Natural killer cell (primary cell): ENCODE data around the gene ASPDH. TPM values are rescaled to one million over a fixed set of nuclear protein-coding genes. Genes with fewer than 3 reads are reported as not detected.

Experiments used
- ATAC-seq, 3 donors: fragments of 150-1000 bp in 2 of 3; fragments of 200-7000 bp in 1 of 3; cut with Tn5 transposase; 1 replicate in 1 of 3; 2 replicates in 2 of 3; pipeline ENCODE4 v1.10.0; 2021; ENCODE audit warnings: mild to moderate bottlenecking in 2 of 3, moderate library complexity in 2 of 3
- DNase-seq, 2 donors: peaks; one replicate each; pipeline versions ENCODE4 v3.0.0 to v3.0.0-alpha.2; 2013 to 2021; ENCODE audit warnings: mixed read lengths in 1 of 2
- H3K27ac ChIP-seq: one replicate; pipeline ENCODE4 v1.5.1; 2013; ENCODE audit warnings: mild to moderate bottlenecking, low read length
- H3K27me3 ChIP-seq: one replicate; pipeline ENCODE4 v1.6.1; 2013; ENCODE audit warnings: low read length; ENCODE audit not compliant: control insufficient read depth, insufficient read depth
- H3K36me3 ChIP-seq: one replicate; pipeline ENCODE4 v1.6.1; 2013; ENCODE audit warnings: low read length; ENCODE audit not compliant: control insufficient read depth, insufficient read depth
- H3K4me1 ChIP-seq: one replicate; pipeline ENCODE4 v1.6.1; 2013; ENCODE audit warnings: low read length; ENCODE audit not compliant: control insufficient read depth, insufficient read depth
- H3K4me3 ChIP-seq: one replicate; pipeline ENCODE4 v1.5.1; 2013; ENCODE audit warnings: low read length
- H3K9me3 ChIP-seq: one replicate; pipeline ENCODE4 v1.6.1; 2013; ENCODE audit warnings: low read length; ENCODE audit not compliant: control insufficient read depth, insufficient read depth
- H3K27ac Mint-ChIP-seq, 2 donors: one replicate each; pipeline ENCODE4 v1.8.0; 2022; ENCODE audit warnings: mild to moderate bottlenecking in 2 of 2, mixed read lengths in 2 of 2, moderate library complexity in 1 of 2
- H3K27me3 Mint-ChIP-seq, 2 donors: one replicate each; pipeline ENCODE4 v1.8.0; 2022; ENCODE audit warnings: low read depth in 2 of 2, mixed read lengths in 2 of 2
- H3K36me3 Mint-ChIP-seq: one replicate; pipeline ENCODE4 v1.8.0; 2022; ENCODE audit warnings: mixed read lengths
- H3K4me1 Mint-ChIP-seq, 2 donors: one replicate each; pipeline ENCODE4 v1.8.0; 2022; ENCODE audit warnings: mixed read lengths in 2 of 2
- H3K4me3 Mint-ChIP-seq: one replicate; pipeline ENCODE4 v1.8.0; 2022; ENCODE audit warnings: mild to moderate bottlenecking, moderate library complexity, mixed read lengths
- H3K9me3 Mint-ChIP-seq, 2 donors: one replicate each; pipeline ENCODE4 v1.8.0; 2022; ENCODE audit warnings: mixed read lengths in 2 of 2
- WGBS: methylation state at CpG from one replicate; pipeline ENCODE4 v1.1.7; 2013; ENCODE audit warnings: missing lambda C conversion rate; ENCODE audit not compliant: insufficient coverage; 5-methylcytosine and 5-hydroxymethylcytosine counted together
- intact Hi-C: fragments of 100-400 bp; cut with micrococcal nuclease; formaldehyde crosslinking; loops from one replicate; pipeline ENCODE4 v1.14.2; 2022
- total RNA-seq, 4 donors: library from RNA; stranded (reverse); fragments of 120-200 nt in 1 of 4; gene quantifications; one replicate each; pipeline versions ENCODE4 v1.2.3 to v1.2.4, GENCODE V29; 2013 to 2022
- TF ChIP-seq, protein P1 (sequence below): fragments of 200-600 bp; IDR thresholded peaks from one replicate; pipeline ENCODE4 v1.8.0; 2022; ENCODE audit warnings: antibody characterized with exemption

ASPDH gene
- total RNA-seq, 3 donors from 2014 or later (not counting 1 experiment from before 2014, with no cell fraction given): not detected

DNA sequence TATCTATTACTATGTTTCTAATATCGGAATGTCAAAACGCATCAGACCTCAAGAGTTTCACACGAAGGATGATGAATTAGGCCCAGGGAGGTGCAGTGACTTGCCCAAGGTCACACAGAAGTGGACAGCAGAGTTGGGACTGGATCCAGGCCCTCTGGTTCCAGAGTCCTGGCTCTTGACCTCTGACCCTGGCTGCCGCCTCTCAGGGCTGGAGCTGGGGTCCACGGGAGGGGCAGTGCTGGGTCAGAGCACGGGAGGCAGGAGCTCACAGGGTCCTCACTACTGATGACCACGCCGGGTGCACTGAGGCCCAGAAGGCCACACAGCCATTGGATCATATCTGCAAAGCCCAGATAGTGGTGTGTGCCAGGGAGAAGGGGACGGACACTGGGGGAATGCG, 9.2 kb upstream of the ASPDH start:
- 85% methylated on average over 10 of the region's 10 CpGs for WGBS
- H3K4me1 ChIP-seq: no peaks in the 10 kb centered on the region
- intact Hi-C loops: no loop called here
- TF ChIP-seq, protein P1, sequence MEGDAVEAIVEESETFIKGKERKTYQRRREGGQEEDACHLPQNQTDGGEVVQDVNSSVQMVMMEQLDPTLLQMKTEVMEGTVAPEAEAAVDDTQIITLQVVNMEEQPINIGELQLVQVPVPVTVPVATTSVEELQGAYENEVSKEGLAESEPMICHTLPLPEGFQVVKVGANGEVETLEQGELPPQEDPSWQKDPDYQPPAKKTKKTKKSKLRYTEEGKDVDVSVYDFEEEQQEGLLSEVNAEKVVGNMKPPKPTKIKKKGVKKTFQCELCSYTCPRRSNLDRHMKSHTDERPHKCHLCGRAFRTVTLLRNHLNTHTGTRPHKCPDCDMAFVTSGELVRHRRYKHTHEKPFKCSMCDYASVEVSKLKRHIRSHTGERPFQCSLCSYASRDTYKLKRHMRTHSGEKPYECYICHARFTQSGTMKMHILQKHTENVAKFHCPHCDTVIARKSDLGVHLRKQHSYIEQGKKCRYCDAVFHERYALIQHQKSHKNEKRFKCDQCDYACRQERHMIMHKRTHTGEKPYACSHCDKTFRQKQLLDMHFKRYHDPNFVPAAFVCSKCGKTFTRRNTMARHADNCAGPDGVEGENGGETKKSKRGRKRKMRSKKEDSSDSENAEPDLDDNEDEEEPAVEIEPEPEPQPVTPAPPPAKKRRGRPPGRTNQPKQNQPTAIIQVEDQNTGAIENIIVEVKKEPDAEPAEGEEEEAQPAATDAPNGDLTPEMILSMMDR: no peak
- H3K36me3 Mint-ChIP-seq: no peaks in the 10 kb centered on the region
- H3K4me3 Mint-ChIP-seq: no peak overlapping the region
- no peaks in the 10 kb centered on the region for H3K9me3 ChIP-seq
- DNase-seq (no peak), ATAC-seq (no peak)
- no peaks in the 10 kb centered on the region for H3K27me3 ChIP-seq
- no peak overlapping the region for H3K4me3 ChIP-seq
- H3K9me3 Mint-ChIP-seq: no peaks in the 10 kb centered on the region
- H3K27ac Mint-ChIP-seq: no peak overlapping the region
- no peak overlapping the region for H3K27ac ChIP-seq
- H3K4me1 Mint-ChIP-seq: no peaks in the 10 kb centered on the region
- H3K27me3 Mint-ChIP-seq: peaks cover 0 to 8% of the 10 kb centered on the region in 2 donors
- H3K36me3 ChIP-seq: no peaks in the 10 kb centered on the region

DNA sequence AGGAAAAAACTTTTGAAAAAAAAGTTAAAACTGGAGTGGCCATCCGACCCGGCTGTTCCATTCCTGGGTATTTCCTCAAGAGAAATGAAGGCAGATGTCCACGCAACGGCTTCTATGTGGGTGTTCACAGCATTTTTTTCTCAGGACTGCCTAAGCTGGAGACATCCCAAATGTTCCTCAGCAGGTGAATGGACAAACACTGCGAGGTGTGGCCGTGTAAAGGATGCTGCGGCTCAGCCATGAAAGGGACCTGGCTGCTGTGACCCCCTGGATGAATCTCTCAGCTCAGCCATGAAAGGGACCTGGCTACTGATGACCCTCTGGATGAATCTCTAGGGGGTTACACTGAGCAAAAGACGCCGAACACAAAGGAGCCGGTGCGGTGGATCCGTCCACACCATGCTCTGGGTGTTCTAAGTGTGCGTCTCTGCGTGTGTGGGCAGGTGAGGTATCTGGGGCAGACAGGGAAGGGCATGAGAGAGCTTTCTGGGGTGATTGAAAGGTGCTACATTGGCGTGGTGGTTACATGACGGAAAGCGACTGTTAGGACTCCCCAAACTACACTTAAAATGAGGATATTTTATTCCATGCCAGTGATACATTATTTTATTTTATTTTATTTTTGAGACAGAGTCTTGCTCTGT, 7.2 kb upstream of the ASPDH start:
- WGBS: 92% methylated on average over 14 of the region's 17 CpGs
- no peaks in the 10 kb centered on the region for H3K4me1 Mint-ChIP-seq
- ATAC-seq: no peak
- no peaks in the 10 kb centered on the region for H3K4me1 ChIP-seq
- H3K4me3 Mint-ChIP-seq: no peak overlapping the region
- H3K27ac ChIP-seq: no peak overlapping the region
- H3K27me3 Mint-ChIP-seq: peaks cover 0 to under 1% of the 10 kb centered on the region in 2 donors
- no peaks in the 10 kb centered on the region for H3K36me3 Mint-ChIP-seq
- no peaks in the 10 kb centered on the region for H3K36me3 ChIP-seq
- intact Hi-C loops: no loop called here
- H3K9me3 ChIP-seq: no peaks in the 10 kb centered on the region
- no peaks in the 10 kb centered on the region for H3K27me3 ChIP-seq
- no peak overlapping the region for H3K4me3 ChIP-seq
- no peak overlapping the region for H3K27ac Mint-ChIP-seq
- no peaks in the 10 kb centered on the region for H3K9me3 Mint-ChIP-seq
- DNase-seq: no peak
- TF ChIP-seq, protein P1: no peak

DNA sequence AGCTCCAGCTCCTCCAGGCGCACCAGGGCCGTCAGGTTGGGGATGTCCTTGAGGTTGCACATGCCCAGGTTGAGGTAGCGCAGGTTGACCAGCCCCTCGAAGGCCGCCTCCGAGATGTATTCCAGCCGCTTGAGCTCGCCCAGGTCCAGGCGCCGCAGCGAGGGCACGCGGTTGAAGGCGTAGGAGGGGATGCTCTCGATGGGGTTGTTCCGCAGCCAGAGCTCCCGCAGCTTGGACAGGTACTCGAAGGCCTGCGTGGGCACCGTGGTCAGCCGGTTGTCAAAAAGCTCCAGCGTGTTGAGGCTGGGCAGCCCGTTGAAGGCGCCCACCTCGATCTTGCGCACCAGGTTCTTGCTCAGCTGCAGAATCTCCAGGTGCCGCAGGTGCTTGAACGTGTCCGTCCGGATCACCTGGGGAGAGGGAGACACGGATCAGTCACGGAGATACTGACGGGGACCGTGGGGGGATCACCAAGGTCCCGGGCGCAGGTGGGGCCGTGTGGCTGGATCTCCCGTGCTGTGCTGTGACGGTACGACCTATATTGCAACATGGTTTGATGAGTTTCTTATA, 5.4 kb upstream of the ASPDH start:
- 96% methylated on average over 40 of the region's 40 CpGs for WGBS
- ATAC-seq (no peak), DNase-seq (no peak)

More for the DNA sequence above, 5.4 kb upstream of the ASPDH start:
- peaks cover 0 to 3% of the 10 kb centered on the region in 2 donors for H3K27me3 Mint-ChIP-seq
- H3K9me3 ChIP-seq: no peaks in the 10 kb centered on the region
- H3K4me1 Mint-ChIP-seq: no peaks in the 10 kb centered on the region
- intact Hi-C loops: no loop called here
- no peak overlapping the region for H3K27ac Mint-ChIP-seq
- no peak overlapping the region for H3K27ac ChIP-seq
- no peaks in the 10 kb centered on the region for H3K9me3 Mint-ChIP-seq
- TF ChIP-seq, protein P1: no peak
- H3K27me3 ChIP-seq: no peaks in the 10 kb centered on the region
- no peak overlapping the region for H3K4me3 Mint-ChIP-seq
- H3K4me1 ChIP-seq: no peaks in the 10 kb centered on the region
- H3K36me3 Mint-ChIP-seq: no peaks in the 10 kb centered on the region
- no peaks in the 10 kb centered on the region for H3K36me3 ChIP-seq
- H3K4me3 ChIP-seq: no peak overlapping the region
